GM18907 (cell line): ENCODE measurements around the gene TTC14.
"Not testable (repeated sequence)": the region's sequence is repeated elsewhere in the genome, so short reads cannot be mapped to it uniquely, and the experiment has no call there.

Experiments used
- ATAC-seq: cut with Tn5 transposase; IDR thresholded peaks from one replicate; pipeline ENCODE4 v1.9.1; 2021; ENCODE audit warnings: mild to moderate bottlenecking, moderate library complexity; ENCODE audit not compliant: unreplicated experiment

Gene TTC14

DNA sequence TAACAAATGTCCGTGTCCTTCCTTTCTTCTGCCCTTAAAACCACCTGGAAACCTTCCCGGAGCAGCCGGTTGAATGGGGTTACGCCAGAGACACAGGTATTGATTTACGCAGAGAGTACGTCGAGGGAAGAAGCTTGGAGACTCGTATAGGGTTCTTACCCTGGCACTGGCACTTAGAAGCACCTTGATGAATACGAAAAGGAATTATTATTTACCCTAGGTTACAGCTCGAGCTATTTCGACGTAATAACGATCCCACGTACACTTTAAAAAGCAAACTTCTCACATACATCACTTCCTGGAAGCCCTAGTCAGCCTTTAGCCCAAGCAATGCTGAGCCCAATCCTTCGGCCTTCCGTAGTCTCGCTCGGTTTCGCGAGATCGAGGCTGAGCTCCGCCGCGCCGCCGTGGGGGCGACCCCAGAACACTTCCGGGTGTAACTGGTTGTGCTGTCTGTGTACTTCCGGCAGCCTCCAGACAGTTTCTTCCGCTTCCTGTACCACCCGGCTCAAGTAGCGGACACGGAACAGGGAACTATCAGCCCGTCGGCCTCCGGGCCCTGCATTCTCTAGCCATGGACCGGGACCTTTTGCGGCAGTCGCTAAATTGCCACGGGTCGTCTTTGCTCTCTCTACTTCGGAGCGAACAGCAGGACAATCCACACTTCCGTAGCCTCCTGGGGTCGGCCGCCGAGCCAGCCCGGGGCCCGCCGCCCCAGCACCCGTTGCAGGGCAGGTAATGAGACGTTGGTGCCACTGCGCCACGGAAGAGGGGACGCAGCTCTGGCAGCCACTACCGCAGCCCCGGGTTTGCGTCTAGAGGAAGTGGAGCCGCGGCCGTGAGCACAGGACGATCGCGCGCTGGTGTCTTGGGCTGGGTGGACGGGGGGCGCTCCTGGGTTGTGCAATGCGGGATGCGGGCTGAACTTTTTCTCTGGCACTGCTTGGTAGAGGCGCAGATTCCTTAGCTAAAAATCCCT, at the start of gene TTC14:
TSS of gene TTC14 (plus strand) at position 476 of the 979 bp plus-strand sequence. CDS start at position 575, 99 bp downstream.
- peak; percentile 99 for ATAC-seq

- no peak for ATAC-seq
Observed at GRCh38 chr3:180563406-180563805, 38.6 kb upstream of the TTC14 start.

DNA sequence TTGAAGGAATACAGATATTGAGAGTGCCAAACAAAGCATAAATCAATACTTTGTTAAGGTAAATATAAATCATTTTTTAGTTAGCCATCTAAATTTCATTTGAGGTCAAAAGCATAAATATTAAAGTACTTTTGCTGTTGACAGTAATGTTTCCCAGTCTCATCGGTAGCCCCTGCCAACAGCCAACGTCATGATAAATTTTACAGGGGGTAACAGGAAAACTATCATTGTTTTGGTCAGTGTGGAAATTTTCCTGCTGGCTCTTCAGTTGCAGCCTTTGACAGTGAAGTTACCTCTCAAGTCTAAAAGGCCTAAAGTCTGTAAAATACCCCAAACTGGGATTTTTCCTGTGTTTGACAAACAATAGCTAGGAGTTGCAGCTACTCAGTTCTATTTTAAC, 37.3 kb upstream of the TTC14 start:
- ATAC-seq = no peak

DNA sequence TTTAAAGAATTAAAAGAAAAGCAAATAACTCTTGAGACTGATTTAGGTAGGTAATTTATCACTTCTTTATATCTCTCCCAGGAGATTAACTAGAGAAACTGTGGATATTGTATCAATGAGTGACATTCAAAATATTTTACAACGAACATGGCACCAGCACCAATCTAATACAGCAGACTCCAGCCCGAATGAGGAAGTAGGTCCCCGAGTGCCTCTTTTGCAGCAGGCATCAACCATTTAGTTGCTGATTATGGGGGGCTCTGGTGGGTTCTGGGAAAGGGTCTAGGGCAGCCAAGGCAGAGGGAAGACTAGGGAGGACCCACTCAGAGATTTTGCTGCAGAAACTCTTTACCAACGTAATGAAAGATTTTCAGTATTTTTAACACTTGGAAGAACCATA, 31.7 kb upstream of the TTC14 start:
- ATAC-seq = no peak

GRCh38 chr3:180571831-180572598, 29.9 kb upstream of the TTC14 start:
- ATAC-seq = peak; percentile 95

- ATAC-seq = no peak
Observed at GRCh38 chr3:180575571-180575970, 26.4 kb upstream of the TTC14 start.

DNA sequence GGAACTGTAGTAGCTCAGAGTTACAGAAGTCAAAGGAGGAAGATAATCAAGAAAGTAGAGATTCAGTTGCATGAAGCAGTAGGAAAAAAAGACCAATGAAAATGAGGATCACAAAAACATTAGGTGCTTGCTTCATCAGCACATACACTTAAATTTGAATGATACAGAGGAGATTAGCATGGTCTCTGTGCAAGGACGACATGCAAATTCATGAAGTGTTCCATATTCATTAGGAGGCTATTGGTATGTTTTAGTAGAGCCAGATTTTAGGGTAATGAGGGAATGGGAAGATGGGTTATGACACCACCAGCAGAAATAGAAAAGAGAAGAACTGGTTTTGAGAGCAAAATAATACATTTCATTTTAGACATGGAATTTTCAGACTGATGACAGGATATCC, 21.0 kb upstream of the TTC14 start:
- no peak for ATAC-seq

DNA sequence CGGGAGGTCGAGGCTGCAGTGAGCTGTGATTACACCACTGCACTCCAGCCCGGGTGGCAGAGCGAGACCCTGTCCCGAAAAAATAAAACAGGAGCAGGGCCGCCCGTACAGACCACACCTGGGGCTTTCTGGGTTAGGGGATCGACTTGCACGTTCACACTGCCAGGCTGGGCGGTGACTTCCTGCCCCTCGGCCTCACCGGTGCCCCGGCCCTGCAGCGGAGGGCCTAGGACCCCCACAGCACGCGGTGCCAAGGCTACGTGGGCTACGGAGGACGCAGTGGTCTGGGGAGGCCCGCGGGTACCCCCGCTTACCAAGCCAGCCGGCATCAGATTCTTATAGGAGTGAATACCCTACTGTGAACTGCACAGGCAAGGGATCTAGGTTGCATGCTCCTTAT, 11.6 kb upstream of the TTC14 start:
- no peak for ATAC-seq

- ATAC-seq = not testable (repeated sequence)
Observed at GRCh38 chr3:180593631-180594030, 8.3 kb upstream of the TTC14 start.

- peak; percentile 70 for ATAC-seq
Observed at GRCh38 chr3:180594631-180595558, 7.1 kb upstream of the TTC14 start.

DNA sequence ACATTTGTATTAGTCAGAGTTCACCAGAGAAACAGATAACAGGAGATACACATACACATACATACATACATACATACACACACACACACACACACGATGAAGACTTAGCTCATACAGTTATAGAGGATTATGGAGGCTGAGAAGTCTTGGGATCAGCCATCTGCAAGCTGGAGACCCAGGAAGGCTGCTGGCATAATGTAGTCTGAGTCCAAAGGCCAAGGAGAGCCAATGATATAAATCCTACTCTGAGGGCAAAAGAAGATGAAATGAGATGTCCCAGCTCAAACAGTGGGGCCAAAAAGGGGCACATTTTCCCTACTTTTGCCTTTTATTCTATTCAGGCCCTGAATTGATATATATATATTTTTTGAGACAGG, 6.4 kb upstream of the TTC14 start:
- no peak for ATAC-seq

GRCh38 chr3:180600473-180600872, 1.5 kb upstream of the TTC14 start:
- no peak for ATAC-seq

GRCh38 chr3:180611006-180611405, 9.0 kb downstream of the TTC14 start:
- ATAC-seq = no peak

GRCh38 chr3:180612364-180612763, 10.4 kb downstream of the TTC14 start:
- no peak for ATAC-seq

- no peak for ATAC-seq
Observed at GRCh38 chr3:180615954-180616353, 14.0 kb downstream of the TTC14 start.

- no peak for ATAC-seq
Observed at GRCh38 chr3:180617049-180617448, 15.1 kb downstream of the TTC14 start.

GRCh38 chr3:180618563-180618962, 16.6 kb downstream of the TTC14 start:
- ATAC-seq = not testable (repeated sequence)

DNA sequence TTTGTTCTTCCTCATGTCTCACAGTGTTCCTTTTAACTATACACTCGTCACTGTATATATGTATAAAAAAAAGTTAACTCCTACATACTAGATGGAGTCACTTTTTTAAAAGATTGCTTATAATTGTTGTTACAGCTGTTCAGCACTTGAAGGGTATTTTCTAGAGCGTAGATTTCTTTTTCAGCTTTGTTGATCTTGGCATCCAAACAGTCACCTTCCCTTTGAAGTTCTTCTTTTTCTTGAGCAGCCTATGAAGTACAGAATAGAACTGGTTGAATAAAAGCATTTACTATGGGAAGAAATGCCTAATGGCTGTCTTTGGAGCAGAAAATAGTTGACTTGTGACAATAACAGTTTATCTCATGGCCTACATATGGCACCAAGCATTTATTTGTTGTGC, 17.8 kb downstream of the TTC14 start:
- ATAC-seq = no peak

DNA sequence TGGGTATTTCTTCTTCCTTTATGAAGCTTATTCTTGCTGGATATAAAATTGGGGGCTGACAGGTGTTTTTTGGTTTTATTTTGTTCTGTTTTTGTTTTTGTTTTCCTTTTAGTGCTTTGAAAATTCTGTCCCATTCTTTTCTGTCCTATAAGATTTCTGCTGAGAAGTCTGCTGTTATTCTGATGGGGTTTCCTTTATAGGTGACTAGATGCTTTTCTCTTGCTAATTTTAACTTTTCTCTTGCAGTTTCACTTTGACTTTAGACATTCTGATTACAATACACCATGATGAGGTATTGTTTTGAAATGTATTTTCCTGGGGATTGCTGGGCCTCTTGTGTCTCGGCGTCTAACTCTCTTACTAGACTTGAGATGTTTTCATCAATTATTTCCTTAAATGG, 22.8 kb downstream of the TTC14 start:
- peak; percentile 50 for ATAC-seq

DNA sequence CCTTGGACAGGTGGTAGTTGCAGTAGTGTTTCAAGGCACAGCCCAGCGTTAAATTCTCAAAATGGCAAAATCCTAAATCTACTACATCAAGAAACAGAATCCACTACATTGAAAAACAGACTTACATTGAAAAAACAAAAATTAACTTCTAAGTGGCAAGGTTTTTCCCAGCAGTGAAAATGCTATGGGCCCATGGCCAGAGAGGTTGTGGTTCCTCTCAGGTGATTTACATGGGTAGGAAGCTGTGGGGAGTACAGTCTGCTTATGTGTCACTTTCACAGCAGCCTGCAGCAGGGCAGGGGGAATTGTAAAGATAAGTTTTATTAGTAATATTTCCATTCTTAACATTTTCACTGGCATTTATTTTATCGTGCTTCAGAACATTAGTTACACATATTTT, 24.9 kb downstream of the TTC14 start:
- ATAC-seq = peak; percentile 98

DNA sequence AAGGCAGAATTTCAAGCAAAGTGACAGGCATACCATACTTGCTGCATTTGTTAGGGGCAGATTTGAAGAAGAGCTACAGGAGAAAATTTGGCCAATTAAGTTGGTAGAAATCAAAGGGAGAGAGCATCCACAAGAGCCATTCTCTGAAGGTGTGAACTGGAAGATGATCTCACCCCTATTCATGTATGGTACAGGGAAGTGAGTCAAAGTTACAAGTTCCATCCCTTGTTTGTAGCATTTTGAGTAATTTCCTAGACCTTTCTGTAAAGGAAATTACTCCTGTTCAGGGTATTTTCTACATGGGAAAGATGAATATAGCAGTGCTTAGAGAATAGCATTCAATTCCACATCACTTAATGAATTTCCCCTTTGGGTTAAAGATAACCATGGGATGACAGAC, 28.4 kb downstream of the TTC14 start:
- ATAC-seq = no peak
